Suppressor macrophage treated with lipopolysaccharide for 1 hour (primary cell): ENCODE results near the gene EFNA1.

Experiments used
- DNase-seq, 3 donors: peaks; one replicate each; pipeline ENCODE4 v3.0.0-alpha.2; 2020 to 2022

The EFNA1 gene

DNA sequence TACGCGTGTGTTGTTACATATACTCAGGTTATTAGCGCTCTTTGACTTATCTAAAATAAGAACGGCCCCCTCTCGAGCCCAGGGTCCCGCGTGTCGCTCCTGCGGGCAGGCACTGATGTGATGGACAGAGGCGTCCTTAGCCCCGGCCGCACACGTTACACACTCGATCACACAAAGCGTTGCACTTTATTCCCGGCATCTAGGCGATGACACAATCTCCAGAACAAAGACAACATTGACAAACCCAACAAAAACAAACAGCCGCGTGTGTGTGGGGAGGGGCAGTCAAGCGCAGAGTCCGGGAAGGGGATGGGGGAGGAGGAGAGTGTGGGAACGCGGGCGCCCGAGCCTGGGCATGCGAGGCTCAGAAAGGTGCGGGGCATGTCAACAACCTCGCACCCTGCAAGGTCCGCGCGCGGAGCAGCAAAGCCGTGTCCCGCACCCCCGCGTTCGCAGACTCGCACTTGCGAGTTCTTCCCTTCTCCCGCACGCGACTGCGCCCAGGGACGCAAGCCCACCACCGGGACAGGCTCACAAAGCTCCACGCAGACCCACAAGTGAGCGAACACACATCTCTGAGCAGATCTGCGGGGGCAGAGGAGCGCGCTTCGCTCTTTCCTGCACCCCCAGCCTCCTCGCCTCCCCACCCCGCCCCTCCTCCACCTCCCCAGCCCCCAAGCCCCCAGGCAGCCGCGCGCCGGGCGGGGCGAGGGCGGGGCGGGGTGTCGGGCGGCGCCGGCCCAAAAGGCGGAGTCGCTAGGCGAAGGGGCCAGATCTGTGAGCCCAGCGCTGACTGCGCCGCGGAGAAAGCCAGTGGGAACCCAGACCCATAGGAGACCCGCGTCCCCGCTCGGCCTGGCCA lies at the start of gene EFNA1:
Gene EFNA1, plus strand, starts transcription at position 772 of the 862 bp plus-strand sequence. CDS start 102 bp downstream, outside the sequence.
- peak; percentile 46 to 66 (median 48) for DNase-seq

GRCh38 chr1:155078469-155079209 lies 49.0 kb upstream of the EFNA1 start, which contains the start of gene EFNA3:
EFNA3 (plus strand) TSS chr1:155078837; CDS start chr1:155078942, 105 bp downstream.
- peak; percentile 87 to 97 (median 92) for DNase-seq

GRCh38 chr1:155079210-155079486 lies 48.5 kb upstream of the EFNA1 start:
- no peak for DNase-seq

GRCh38 chr1:155079487-155080311 lies 48.0 kb upstream of the EFNA1 start:
- DNase-seq, result peak in 1 of 3 donors; percentile 54

DNA sequence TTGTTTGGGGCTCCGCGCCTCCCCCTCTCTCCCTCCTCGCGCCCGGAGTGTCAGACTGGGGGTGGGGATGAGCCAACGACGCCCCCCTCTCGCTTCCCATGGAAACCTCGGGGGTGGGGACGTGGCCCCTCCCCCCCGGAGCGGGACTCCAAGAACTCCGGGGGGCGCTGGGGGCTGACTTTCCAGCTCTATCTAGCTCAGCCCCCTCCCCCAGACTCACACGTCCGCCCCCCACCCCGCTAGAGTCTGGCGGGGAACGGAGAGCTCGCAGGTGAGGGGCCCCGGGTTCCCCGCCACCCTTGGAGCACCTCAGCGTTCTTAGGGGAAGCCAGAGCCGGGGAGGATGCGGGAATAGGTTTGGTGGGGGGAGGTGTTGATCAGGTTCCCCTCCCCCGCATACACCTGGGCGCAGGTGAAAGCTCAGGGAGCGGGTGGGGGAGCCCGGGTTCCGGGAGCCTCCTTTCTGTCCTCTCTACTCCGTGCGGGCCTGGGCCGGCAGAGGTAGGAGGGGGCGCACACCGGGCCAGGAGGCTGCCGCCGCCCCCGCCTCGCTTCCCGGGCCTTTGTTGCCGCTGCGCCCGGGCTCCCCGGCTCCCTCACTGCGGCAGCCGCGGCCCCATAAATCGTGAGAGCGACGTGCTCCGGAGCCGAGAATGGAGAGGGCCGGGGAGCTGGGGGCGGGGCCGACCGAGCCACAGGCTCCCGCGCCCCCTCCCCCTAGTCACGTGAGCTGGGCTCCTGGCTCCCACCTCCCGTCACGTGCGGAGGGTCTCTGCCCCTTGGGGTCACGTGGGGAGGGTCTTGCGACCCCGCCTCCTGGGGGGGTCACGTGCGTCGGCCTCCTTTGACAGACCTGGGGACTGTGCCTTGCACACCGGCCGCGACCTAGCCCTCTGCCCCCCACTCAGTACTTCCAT lies 47.1 kb upstream of the EFNA1 start:
- peak in 1 of 3 donors; percentile 45 for DNase-seq

DNA sequence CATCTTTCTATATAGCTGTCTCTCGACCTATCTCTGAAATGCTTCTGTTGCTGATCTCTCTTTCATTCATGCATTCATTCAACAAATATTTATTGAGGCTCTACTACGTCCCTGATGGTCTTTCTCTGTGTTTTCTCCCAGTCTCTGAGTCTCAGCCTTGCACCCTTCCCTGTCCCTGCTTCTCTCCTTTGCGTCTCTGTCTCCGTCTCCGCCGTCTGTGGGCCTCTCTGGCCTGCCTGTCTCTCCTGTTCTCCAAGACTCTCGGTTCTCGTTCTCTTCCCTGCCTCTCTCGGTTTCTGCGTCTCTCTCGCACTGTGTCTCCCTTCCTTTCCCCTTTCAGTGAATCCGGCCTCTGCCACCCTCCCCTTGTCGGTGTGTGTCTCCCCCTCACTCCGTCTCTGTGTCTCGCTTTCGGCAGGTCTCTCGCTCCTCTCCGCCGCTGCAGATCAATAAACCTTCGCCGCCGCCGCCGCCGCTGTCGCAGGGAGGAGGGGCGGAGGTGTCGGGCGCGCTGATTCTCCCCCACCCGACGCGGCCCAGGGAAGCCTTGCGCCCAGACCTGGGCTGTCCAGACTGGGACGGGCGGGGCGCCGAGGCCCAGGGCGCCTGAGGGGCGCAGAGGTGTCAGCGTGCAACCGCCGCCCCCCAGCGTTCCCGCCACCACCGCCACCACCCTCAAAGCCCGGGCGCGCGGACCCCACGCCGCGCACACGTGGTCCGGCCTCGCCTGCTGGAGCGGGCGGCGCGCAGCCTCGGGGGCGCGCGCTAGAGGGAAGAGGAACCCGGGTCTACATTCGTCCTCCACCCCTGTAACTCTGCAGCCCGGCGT lies 46.0 kb upstream of the EFNA1 start:
- peak in 1 of 3 donors; percentile 68 for DNase-seq

GRCh38 chr1:155082301-155083051 lies 45.2 kb upstream of the EFNA1 start:
- no peak for DNase-seq

GRCh38 chr1:155083052-155083541 lies 44.6 kb upstream of the EFNA1 start:
- no peak for DNase-seq

- peak in 2 of 3 donors; percentile 66 to 70 for DNase-seq
Measured at GRCh38 chr1:155083865-155084721, 43.6 kb upstream of the EFNA1 start.

DNA sequence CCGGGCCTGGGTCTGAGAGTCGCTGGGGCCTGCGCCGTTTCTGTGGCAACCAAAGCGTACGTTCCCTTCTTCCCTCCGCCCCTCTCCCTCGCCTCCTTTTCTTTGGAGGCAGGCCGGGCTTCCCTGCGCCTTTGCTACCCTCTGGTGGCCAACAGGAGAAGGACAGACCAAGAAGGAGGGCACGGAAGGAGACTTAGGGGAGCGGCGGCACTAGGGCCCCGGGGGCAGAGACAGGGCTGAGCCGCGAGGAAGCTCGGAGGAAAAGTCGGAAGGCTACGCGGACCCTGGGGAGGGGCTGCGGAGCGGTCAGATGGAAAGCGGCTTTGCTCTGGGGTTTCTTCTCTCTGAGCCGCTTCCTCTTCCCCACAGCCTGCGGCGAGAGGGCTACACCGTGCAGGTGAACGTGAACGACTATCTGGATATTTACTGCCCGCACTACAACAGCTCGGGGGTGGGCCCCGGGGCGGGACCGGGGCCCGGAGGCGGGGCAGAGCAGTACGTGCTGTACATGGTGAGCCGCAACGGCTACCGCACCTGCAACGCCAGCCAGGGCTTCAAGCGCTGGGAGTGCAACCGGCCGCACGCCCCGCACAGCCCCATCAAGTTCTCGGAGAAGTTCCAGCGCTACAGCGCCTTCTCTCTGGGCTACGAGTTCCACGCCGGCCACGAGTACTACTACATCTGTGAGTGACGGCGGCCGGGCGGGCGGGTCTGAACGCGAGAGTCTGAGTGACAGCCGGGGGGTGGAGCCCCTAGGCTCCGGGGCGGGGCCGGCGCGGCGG lies 42.8 kb upstream of the EFNA1 start:
- peak; percentile 93 to 96 (median 96) for DNase-seq

DNA sequence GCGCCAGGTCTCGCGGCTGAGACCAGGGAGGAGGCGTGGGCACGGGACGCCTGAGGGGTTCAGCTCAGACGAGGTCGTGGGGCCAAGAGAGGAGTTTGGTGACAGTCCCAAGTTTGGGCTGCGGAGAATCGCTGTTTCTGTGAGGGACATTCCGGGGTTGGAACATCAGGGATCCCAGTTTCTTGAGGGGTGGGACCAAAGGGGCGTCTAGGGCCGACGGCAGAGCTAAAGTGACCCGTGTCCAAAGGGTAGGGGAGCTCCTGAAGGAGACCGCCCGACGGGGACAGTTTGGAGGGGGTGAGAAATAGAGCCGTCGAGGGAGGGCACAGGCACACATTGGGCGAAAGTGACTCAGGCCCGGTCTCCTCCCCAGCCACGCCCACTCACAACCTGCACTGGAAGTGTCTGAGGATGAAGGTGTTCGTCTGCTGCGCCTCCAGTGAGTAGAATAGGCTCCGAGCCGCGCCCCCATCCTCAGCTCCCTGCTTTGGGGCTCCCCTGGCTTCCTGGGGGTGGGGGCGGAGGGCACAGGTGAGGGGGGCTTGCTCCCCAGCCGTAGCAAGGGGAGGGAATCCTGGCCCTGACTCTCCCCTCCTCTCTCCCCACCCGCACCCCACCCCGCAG lies 42.1 kb upstream of the EFNA1 start:
- peak; percentile 78 to 86 (median 81) for DNase-seq

DNA sequence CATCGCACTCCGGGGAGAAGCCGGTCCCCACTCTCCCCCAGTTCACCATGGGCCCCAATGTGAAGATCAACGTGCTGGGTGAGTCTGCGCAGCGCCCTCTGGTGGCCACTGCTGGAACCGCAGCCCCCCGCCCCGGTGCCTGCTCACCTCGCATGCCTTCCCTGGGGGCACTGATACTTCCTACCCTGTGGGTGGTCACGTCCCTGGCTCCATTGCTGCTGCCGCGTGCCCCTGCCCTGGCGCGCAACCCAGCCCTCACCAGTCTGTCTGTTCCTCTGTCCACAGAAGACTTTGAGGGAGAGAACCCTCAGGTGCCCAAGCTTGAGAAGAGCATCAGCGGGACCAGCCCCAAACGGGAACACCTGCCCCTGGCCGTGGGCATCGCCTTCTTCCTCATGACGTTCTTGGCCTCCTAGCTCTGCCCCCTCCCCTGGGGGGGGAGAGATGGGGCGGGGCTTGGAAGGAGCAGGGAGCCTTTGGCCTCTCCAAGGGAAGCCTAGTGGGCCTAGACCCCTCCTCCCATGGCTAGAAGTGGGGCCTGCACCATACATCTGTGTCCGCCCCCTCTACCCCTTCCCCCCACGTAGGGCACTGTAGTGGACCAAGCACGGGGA lies 41.4 kb upstream of the EFNA1 start:
- DNase-seq, result peak; percentile 66 to 71 (median 66)

- no peak for DNase-seq
Measured at GRCh38 chr1:155086856-155087535, 40.7 kb upstream of the EFNA1 start.

- peak; percentile 81 to 86 (median 86) for DNase-seq
Measured at GRCh38 chr1:155091071-155092051, 36.3 kb upstream of the EFNA1 start.

DNA sequence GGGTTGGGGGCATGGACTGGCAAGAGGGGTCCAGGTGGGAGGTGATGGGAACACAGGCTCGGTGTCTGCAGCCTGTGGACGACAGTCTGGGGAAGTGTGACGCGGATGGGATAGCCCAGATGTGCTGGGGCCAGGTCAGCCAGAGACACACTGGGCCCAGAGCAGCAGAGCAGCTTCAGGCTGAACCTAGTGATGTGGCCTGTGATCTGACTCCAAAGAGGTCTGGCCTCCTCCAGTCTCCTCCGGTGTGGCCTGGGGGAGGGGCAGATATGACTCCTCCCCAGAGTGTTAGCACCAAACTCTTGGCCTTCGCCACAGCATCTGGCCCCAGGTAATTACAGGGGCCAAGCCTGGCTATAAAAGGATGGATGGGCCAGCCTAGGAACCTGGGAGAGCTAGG lies 35.5 kb upstream of the EFNA1 start:
- DNase-seq, result peak in 1 of 3 donors; percentile 17
